Mucosa of stomach (tissue), 1 donor: ENCODE measurements around the gene PTPRM.

Source experiments
- H3K27me3 ChIP-seq: one replicate; pipeline ENCODE4 v1.7.0; 2013; ENCODE audit warnings: mild to moderate bottlenecking, low read length; ENCODE audit not compliant: control insufficient read depth, insufficient read depth
- H3K36me3 ChIP-seq: one replicate; pipeline ENCODE4 v1.7.0; 2013; ENCODE audit warnings: low read length; ENCODE audit not compliant: control insufficient read depth, insufficient read depth
- H3K4me1 ChIP-seq: one replicate; pipeline ENCODE4 v1.7.0; 2013; ENCODE audit warnings: mild to moderate bottlenecking, low read length; ENCODE audit not compliant: control insufficient read depth, insufficient read depth
- H3K4me3 ChIP-seq: one replicate; pipeline ENCODE4 v1.7.0; 2013; ENCODE audit warnings: low read length
- H3K9ac ChIP-seq: one replicate; pipeline ENCODE4 v1.7.0; 2013; ENCODE audit warnings: mild to moderate bottlenecking, low read length, moderate library complexity
- H3K9me3 ChIP-seq: one replicate; pipeline ENCODE4 v1.7.0; 2013; ENCODE audit warnings: mild to moderate bottlenecking, low read length, moderate library complexity; ENCODE audit not compliant: control insufficient read depth
- donor health status: Pancreatic carcinoma.

PTPRM gene

DNA sequence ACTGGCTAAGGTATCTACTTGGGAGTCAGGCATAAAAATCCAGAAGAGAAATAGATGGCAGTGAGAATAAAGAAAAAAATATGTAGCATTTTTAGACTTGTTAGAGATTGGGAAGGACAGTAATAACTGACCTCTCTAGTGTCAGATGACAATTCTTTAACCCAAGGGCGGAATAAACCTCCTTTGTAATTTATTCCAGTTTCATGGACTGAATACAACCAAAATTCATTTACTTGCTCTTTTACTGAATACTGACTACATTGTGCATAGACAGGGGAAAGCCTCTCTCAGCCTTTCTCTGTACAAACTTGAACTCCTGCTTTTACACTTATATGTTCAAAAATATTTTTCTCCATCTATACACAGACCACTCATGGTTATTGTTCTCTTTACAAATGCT is 566.8 kb downstream of the PTPRM start:
- H3K9ac ChIP-seq: no peak overlapping the region
- no peaks in the 10 kb centered on the region for H3K36me3 ChIP-seq
- no peaks in the 10 kb centered on the region for H3K9me3 ChIP-seq
- no peak overlapping the region for H3K4me3 ChIP-seq
- no peaks in the 10 kb centered on the region for H3K27me3 ChIP-seq
- no peaks in the 10 kb centered on the region for H3K4me1 ChIP-seq

DNA sequence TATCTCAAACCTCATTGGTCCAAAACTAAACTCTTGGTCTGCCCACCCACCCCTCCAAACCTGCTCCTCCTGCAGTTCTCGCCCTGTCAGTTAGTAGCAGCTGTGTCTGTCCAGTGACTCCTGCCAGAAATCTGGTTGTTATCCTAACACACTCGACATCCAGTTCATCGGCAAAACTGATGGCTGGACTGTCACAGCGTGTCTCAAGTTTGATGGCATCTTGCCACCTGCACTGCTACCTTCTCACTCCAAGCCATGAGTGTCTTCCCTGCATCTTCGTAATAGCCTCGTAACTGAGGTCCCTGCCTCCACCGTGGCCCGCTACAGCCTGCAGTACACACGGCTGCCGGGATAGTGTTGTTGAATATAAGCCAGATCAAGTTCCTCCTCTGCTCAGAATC is 572.0 kb downstream of the PTPRM start:
- H3K36me3 ChIP-seq: no peaks in the 10 kb centered on the region
- no peaks in the 10 kb centered on the region for H3K9me3 ChIP-seq
- H3K4me3 ChIP-seq: no peak overlapping the region
- H3K9ac ChIP-seq: no peak overlapping the region
- H3K4me1 ChIP-seq: no peaks in the 10 kb centered on the region
- H3K27me3 ChIP-seq: no peaks in the 10 kb centered on the region

DNA sequence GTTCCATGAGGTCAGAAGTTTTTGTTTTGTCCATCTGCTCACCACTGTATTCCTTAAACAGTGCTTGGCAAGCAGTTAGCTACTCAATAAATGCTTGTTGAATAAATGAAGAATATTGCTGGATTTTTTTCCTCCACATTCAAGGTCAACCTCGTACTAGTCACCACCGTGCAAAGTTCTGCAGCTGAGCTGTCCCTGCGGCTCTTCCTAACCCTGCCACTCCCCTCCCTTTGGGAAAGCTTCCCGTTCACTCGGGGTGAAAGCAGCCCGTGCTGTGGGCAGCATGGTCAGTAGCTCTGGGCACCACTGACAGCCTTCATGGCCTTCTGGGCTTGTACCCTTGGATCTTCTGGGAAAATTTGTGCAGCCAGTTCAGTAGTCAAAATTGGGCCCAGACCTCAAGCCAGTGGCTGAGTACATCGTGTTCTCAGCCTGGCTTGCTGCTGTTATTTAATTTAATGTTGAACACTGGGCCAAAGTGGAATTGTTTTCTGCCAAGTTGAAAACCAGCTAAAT is 572.8 kb downstream of the PTPRM start:
- no peaks in the 10 kb centered on the region for H3K9me3 ChIP-seq
- no peak overlapping the region for H3K9ac ChIP-seq
- H3K4me3 ChIP-seq: no peak overlapping the region
- H3K27me3 ChIP-seq: no peaks in the 10 kb centered on the region
- H3K36me3 ChIP-seq: no peaks in the 10 kb centered on the region
- no peaks in the 10 kb centered on the region for H3K4me1 ChIP-seq

DNA sequence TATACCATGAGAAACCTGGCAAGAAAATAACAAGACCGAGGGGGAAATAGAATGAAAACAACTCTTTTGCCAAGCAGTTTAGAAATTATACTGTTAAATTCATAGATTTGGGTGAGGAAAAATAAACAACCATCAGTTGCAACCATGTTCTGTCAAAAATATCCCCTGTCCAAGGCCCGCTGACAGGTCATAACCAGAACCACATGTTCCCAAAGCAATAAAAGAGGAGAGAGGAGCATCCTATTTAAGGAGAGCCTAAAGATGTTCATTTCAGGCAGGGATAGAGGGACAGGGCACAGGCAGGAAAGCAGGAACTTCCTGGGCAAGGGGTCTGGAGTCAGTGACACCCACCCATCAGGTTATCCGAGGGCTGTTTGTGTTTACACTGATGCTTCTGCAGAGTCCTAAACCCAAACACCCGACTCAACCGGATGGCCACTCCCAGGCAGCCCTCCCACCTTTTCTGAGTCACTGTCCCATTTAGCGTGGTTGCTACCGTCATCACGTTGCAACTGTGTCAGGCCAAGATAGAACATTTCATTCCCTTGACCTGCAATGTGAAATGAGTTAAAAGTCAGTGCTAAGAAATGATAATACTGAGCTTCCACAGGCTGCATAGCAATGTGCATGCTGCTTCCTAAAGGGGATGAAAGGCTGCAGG is 573.9 kb downstream of the PTPRM start:
- no peaks in the 10 kb centered on the region for H3K9me3 ChIP-seq
- H3K4me1 ChIP-seq: no peaks in the 10 kb centered on the region
- no peak overlapping the region for H3K9ac ChIP-seq
- H3K27me3 ChIP-seq: no peaks in the 10 kb centered on the region
- H3K4me3 ChIP-seq: no peak overlapping the region
- H3K36me3 ChIP-seq: no peaks in the 10 kb centered on the region

DNA sequence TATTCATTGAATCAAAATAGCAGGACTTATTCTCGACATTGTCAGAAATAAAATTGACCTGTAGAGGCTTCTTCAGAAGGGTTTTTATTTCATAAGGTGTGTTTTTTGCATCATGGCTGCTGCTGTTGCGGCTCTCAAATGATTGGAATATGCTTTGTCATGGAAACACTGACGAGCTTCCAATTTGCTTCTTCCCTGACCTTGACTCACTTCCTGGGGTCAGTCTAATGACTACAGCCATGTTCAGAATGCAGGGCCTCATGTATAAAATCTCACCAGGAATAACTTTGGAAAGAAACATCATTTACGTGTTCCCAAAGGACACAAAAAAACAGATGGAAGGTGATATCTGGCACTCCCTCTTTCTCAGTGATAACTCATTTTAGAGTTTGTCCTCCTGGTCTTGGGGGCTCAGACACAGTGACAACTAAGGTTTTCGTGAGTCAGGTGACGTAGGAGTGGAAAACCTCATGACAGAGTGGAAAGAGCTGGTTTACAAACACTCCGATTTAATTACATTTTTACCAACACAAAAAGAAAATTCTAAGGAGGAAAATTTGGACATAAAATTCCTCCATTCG is 575.1 kb downstream of the PTPRM start:
- Histone ChIP-seq H3K9ac (no peak overlapping the region), H3K36me3 (no peaks in the 10 kb centered on the region), H3K9me3 (no peaks in the 10 kb centered on the region), H3K27me3 (no peaks in the 10 kb centered on the region), H3K4me3 (no peak overlapping the region), H3K4me1 (no peaks in the 10 kb centered on the region)

DNA sequence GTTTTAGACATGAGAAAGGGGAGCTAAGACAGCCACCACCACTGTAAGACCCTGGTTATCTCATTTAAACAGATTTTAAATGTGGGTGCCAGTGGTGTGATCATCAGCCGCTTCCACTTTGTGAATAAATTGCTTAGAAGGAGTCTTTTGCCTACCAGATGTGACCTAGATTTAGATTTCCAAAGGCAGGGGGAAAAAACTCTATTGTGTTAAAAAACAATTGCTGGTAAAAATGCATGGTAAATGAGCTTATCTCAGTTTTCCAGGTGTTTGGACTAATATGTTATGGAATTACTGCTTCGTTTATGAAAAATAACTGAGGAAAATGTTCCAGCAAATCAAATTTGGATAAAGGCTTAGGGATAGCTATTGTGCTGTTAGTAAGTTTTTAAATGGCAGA is 575.8 kb downstream of the PTPRM start:
- H3K4me1 ChIP-seq: no peaks in the 10 kb centered on the region
- H3K9ac ChIP-seq: no peak overlapping the region
- no peaks in the 10 kb centered on the region for H3K9me3 ChIP-seq
- H3K36me3 ChIP-seq: no peaks in the 10 kb centered on the region
- H3K4me3 ChIP-seq: no peak overlapping the region
- H3K27me3 ChIP-seq: no peaks in the 10 kb centered on the region

DNA sequence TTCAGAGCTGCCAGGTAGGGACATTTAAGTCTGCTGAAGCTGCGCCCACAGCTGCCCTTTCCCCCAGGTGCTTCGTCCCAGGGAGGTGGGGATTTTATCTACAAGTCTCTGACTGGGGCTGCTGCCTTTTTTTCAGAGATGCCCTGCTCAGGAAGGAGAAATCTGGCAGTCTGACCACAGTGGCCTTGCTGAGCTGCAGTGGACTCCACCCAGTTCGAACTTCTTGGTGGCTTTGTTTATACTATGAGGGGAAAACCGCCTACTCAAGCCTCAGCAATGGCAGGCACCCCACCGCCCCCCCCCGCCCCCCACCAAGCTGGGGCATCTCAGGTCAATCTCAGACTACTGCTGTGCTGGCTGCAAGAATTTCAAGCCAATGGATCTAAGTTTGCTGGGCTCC is 584.1 kb downstream of the PTPRM start:
- Histone ChIP-seq H3K9me3 (no peaks in the 10 kb centered on the region), H3K36me3 (no peaks in the 10 kb centered on the region), H3K9ac (no peak overlapping the region), H3K27me3 (no peaks in the 10 kb centered on the region), H3K4me1 (no peaks in the 10 kb centered on the region), H3K4me3 (no peak overlapping the region)

DNA sequence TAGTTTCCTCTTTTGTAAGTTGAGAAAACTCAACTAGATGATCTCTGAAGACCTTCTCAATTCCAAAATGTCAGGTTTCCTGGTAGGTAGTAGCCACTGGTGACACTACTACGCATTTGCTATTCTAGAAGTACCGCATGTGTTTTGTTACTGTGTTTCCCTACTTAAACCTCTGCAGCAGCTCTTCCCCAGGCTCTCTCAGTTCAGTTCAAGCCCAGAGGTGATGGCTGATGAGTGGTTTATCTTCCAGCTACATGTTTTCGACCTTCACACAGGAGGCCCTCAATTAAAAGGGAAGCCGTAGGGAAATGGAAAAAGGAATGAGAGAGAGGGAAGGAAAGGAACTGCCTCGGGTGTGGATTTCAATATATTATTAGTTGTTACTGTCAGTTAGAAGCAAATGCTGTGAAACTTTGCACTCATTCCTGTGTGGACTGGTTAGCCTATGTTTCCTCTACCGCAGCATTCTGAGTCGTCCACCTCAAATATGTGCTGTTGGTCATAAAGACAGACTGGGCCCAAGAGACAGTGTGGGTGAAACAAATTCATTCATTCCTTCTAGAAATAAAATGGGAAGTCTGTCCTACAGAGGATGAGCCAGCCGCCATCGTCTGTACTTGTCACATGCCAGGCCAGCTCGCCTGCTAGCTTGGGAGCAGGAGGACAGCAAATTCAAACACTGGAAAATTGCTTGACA is 586.9 kb downstream of the PTPRM start:
- no peak overlapping the region for H3K9ac ChIP-seq
- H3K9me3 ChIP-seq: no peaks in the 10 kb centered on the region
- no peak overlapping the region for H3K4me3 ChIP-seq

DNA sequence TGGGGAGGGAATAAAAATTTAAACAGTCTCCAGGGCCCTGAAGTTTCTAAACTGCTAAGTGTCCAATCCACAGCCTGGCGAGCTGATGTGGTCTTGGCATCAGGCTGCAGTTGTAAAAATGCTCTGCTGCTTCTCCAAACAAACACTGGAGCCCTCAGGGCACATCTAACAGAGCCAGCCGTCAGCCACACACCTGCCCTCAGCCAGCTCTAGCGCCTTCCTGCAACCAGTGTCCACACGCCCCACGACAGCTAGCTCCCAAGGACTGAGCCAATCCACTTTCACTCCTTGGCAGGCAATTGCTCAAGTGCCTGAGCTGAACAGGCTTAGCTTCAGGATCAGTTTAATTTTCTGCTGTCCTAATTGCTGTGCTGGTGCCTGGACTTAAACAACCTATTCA is 595.7 kb downstream of the PTPRM start:
- Histone ChIP-seq H3K36me3 (no peaks in the 10 kb centered on the region), H3K4me3 (no peak overlapping the region), H3K4me1 (no peaks in the 10 kb centered on the region), H3K9me3 (no peaks in the 10 kb centered on the region), H3K27me3 (no peaks in the 10 kb centered on the region), H3K9ac (no peak overlapping the region)

More for the DNA sequence above, 586.9 kb downstream of the PTPRM start:
- no peaks in the 10 kb centered on the region for H3K4me1 ChIP-seq
- H3K36me3 ChIP-seq: no peaks in the 10 kb centered on the region
- H3K27me3 ChIP-seq: no peaks in the 10 kb centered on the region

DNA sequence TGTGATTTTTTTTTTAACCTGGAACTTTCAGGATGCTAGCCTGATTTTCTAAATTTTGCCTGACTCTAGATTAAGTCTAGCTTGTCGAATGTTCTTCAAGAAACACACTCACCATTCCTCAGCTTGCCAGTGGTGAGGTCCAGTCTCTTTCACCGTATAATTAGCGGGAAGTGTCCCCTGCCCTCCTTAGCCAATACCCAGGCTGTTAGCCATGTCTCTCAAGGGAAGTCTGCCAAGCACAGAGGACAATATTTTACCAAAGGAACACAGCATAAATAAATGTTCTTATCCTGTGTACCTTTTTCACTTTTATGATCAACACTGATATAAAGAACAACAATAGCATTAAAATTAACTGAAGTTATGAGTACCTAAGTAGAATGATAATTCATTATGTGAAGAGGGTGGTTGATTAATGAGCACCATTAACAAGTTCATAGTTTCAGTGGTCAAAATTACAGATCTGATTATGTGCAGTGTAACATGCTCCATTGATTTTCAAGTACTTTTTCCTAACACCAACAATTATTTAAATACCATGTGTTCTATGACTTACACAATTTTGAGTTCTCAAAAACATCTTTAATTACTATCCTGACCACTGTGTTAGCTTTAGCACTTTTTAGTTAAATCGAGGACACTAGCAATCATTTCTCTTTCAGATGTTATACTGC is 596.3 kb downstream of the PTPRM start:
- Histone ChIP-seq H3K9ac (no peak overlapping the region), H3K27me3 (no peaks in the 10 kb centered on the region), H3K9me3 (no peaks in the 10 kb centered on the region)

DNA sequence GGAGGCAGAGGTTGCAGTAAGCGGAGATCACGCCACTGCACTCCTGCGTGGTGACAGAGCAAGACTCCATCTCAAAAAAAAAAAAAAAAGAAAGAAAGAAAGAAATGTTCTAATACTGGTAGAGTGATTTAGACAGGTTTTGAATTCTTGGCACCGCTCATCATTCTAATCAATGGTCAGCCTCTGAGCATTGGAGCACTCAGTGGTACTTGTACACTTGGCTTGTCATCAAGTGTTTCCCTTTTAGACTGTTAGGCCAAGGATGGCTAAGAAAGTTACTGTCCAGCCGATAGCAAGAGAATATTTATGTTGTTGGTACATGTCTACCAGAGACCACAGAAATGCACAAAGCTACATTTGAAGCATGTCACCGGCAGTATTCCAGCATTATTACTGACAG is 598.0 kb downstream of the PTPRM start:
- Histone ChIP-seq H3K27me3 (no peaks in the 10 kb centered on the region), H3K9me3 (no peaks in the 10 kb centered on the region), H3K36me3 (no peaks in the 10 kb centered on the region), H3K4me3 (no peak overlapping the region), H3K4me1 (no peaks in the 10 kb centered on the region), H3K9ac (no peak overlapping the region)

More for the DNA sequence above, 596.3 kb downstream of the PTPRM start:
- Histone ChIP-seq H3K4me3 (no peak overlapping the region), H3K4me1 (no peaks in the 10 kb centered on the region), H3K36me3 (no peaks in the 10 kb centered on the region)

DNA sequence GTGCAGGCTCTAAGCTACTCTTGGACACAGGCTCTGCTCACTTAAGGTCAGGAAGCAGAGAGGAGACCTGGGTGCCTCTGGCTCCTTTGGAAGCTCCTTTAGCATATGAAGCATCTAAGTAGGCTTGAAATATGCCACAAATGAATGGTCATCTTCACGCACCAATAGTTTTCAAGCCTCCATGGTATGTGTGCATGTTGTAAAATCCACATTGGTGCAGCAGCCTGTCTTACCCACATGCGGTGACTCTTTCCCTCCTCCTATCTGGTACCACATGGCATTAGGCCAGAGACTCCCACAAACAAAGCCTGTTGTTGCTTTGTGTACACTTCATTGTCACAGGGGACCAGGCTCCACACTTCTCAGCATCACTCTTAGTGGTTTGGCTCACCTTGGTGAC is 599.9 kb downstream of the PTPRM start:
- H3K4me1 ChIP-seq: no peaks in the 10 kb centered on the region
- H3K4me3 ChIP-seq: no peak overlapping the region
- no peak overlapping the region for H3K9ac ChIP-seq
- no peaks in the 10 kb centered on the region for H3K27me3 ChIP-seq
- no peaks in the 10 kb centered on the region for H3K36me3 ChIP-seq
- no peaks in the 10 kb centered on the region for H3K9me3 ChIP-seq
